Astrocyte (in vitro differentiated cells and primary cell): ENCODE measurements around the gene DDX31.

Experiments
- EZH2 ChIP-seq: IDR thresholded peaks from 2 replicates; pipeline ENCODE4 v1.6.1; 2012; ENCODE audit warnings: mild to moderate bottlenecking, low read length, inconsistent platforms; ENCODE audit not compliant: insufficient read depth
- TF ChIP-seq, protein P1 (sequence below): IDR thresholded peaks from 2 replicates; pipeline ENCODE4 v1.5.1; 2011; ENCODE audit warnings: low read depth, mild to moderate bottlenecking, inconsistent platforms, low read length, moderate library complexity; ENCODE audit not compliant: insufficient read depth

DNA sequence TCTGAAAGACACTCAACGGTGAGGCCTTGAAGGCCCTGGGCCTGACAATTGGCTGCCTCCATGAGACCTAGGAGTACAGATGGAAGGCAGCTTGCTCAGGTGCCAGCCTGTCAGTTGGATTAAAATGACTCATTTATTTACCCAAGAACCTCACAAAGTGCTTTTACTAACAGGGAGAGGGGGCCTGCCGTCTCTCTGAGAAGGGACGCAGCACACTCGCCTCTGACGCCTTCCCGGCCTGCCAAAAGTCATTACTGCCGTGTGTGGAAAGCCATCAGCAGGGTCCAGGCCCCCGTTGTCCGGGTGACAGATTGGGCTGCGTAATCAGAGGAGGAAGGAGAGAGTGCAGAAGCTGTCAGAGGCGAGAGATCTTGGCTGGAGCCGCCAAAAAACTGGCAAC lies 32.4 kb downstream of the DDX31 start:
- TF ChIP-seq, protein P1, sequence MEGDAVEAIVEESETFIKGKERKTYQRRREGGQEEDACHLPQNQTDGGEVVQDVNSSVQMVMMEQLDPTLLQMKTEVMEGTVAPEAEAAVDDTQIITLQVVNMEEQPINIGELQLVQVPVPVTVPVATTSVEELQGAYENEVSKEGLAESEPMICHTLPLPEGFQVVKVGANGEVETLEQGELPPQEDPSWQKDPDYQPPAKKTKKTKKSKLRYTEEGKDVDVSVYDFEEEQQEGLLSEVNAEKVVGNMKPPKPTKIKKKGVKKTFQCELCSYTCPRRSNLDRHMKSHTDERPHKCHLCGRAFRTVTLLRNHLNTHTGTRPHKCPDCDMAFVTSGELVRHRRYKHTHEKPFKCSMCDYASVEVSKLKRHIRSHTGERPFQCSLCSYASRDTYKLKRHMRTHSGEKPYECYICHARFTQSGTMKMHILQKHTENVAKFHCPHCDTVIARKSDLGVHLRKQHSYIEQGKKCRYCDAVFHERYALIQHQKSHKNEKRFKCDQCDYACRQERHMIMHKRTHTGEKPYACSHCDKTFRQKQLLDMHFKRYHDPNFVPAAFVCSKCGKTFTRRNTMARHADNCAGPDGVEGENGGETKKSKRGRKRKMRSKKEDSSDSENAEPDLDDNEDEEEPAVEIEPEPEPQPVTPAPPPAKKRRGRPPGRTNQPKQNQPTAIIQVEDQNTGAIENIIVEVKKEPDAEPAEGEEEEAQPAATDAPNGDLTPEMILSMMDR: no peak
- TF ChIP-seq EZH2: no peak
